HG02938 (cell line): Measurements from ENCODE around the gene C4B.
"Not testable (repeated sequence)": the region's sequence is repeated elsewhere in the genome, so short reads cannot be mapped to it uniquely, and the experiment has no call there.

Experiments used
- ATAC-seq: cut with Tn5 transposase; IDR thresholded peaks from one replicate; pipeline ENCODE4 v1.9.1; 2021; ENCODE audit warnings: mild to moderate bottlenecking, moderate library complexity; ENCODE audit not compliant: unreplicated experiment

Gene C4B

GRCh38 chr6:32049736-32050135, 35.1 kb downstream of the C4B start:
- not testable (repeated sequence) for ATAC-seq

DNA sequence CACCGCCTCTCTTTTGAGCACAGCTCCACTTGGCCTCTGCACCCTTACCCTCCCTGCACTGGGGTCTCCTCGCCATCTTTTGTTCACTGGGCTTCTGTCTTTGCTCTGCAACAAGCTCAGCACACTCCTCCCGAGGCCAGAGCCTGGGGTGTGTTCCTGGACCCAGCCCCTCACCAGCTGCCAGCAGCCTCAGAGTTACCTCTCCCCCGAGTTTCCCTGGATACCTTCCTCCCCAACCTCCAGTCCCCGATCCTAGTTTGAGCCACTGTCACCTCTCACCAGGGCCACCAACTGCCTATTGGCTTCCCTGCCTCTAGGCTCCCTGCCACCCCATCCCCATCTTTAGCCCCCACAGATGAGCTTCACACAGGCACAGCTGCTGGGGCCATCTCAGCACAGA, 36.0 kb downstream of the C4B start:
- no peak for ATAC-seq

GRCh38 chr6:32052626-32053025, 38.0 kb downstream of the C4B start:
- ATAC-seq = not testable (repeated sequence)

- not testable (repeated sequence) for ATAC-seq
These were observed 38.7 kb downstream of the C4B start for GRCh38 chr6:32053314-32053713.

- not testable (repeated sequence) for ATAC-seq
These were observed 41.2 kb downstream of the C4B start for GRCh38 chr6:32055756-32056155.

DNA sequence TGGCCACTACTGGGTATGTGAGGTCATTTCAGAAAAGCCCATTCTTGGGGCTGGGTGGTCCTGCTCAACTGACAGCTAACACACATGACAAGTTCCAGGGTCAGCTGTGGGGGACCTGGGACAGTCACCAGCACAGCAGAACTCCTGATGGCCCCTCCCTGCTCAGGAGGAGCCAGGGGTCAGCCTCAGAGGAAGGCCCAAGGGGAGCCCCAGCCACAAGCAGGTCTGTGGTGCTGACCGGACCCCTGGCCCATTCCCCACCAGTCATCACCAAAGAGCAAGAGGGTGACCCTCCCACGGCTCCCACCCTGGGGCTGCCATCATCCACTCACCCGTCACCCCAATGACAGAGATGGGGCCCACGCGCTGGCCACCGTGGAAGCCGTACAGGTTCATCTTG, 41.7 kb downstream of the C4B start:
- ATAC-seq = no peak

- ATAC-seq = no peak
These were observed 43.4 kb downstream of the C4B start for GRCh38 chr6:32057966-32058365.

DNA sequence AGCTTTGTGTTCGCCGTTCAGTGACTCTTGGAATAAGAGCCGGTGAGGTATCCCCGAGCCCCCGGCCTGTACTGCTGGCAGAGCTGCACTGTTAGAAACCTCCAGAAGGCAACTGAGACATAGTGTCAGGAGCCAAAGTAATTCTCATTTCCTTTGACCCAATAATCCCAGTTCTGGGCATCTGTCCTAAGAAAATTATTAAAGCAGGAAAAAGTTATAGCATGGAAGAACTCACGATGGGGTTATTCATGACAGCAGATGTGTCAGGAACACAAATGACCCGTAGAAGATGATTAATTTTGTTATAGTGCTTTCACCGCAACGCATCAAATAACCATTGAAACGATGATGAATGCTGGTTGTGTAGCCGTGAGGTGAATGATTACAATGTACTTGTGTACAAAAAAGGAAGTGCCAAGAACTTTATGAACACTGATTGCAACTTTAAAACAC, 43.9 kb downstream of the C4B start:
- no peak for ATAC-seq

DNA sequence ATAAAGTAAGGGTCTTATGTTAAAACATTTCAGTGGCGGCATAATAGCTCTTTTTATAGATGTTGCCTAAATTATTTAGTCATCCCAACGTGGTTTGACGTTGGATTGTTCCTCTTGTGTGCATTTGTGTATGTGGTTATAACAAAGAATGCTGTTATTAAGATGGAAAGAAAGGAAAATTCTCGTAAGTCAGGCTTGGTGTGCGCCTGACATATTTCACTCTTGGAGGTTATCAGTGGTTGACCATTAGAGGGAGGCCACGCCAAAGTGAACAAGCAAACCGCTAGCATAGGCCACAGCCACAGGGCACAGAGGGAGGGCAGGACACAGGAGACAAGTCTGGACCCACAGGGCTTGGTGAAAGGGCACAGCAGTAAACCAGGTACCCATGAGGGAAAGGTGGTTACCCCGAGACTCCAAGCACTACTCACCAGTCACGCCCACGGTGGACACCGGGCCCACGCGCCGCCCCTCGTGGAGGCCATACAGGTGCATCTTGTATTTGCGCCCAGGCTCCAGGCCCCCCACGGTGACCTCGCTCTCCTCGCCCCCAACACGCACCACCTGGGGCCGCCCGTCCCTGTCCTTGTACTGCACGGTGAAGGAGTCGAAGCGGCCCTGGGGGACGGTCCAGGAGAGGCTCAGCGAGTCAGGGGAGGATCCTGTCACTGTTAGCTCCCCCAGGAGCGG, 46.5 kb downstream of the C4B start:
- ATAC-seq = no peak

GRCh38 chr6:32064706-32065105, 50.1 kb downstream of the C4B start:
- no peak for ATAC-seq

DNA sequence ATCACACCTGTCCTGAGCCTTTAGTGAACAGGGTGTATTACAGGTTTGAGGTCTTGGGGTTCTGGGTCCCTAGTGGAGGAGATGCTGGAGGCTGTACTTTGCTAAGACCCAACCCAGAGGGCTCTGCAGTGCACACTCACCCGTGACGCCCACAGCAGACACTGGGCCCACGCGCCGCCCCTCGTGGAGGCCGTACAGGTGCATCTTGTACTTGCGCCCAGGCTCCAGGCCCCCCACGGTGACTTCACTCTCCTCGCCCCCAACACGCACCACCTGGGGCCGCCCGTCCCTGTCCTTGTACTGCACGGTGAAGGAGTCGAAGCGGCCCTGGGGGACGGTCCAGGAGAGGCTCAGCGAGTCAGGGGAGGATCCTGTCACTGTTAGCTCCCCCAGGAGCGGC, 52.9 kb downstream of the C4B start:
- not testable (repeated sequence) for ATAC-seq

DNA sequence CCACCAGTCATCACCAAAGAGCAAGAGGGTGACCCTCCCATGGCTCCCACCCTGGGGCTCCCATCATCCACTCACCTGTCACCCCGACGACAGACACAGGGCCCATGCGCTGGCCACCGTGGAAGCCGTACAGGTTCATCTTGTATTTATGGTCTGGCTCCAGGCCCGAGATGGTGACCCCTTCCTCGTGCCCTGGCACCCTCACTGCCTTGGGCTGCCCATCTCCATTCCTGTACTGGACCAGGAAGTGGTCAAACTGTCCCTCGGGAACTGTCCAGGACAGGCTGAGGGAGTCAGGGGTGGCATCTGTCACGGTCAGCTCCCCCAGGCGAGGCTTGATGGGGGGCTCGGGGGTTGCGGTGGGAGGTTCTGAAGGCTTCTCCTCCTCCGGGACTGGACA, 53.7 kb downstream of the C4B start:
- not testable (repeated sequence) for ATAC-seq

DNA sequence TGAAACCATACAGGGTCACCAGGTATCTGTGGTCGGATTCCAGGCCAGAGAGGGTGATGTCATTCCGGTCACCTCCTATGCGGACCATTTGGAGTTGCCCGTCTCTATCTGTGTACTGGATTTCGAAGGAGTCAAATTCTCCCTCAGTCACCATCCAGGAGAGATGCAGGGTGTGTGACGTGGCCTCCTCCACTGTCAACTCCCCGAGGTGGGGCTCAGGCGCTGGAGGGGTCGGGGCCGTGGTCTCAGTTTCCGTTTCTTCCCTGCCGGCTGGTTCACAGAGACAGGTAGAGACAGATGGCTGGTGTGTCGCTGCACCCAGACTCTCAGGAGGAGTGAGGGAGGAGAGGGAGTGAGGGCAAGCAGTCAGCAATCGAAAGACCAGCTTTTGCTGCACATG, 54.3 kb downstream of the C4B start:
- ATAC-seq = no peak

DNA sequence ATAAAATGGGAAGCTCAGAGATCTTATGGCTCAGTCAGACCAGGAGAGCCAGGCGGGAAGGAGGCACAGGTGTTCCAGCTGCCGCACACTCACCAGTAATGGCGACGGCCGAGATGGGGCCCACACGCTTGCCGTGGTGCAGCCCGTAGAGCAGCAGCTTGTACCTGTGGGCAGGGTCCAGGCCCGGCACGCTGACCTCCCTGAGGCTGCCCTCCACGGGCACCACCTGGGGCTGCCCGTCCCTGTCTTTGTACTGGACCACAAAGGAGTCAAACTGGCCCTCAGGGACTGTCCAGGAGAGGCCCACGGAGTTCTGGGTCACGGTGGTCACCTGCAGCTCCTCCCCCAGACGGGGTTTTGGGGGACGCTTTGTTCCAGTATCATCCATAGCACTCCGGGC, 54.9 kb downstream of the C4B start:
- no peak for ATAC-seq

DNA sequence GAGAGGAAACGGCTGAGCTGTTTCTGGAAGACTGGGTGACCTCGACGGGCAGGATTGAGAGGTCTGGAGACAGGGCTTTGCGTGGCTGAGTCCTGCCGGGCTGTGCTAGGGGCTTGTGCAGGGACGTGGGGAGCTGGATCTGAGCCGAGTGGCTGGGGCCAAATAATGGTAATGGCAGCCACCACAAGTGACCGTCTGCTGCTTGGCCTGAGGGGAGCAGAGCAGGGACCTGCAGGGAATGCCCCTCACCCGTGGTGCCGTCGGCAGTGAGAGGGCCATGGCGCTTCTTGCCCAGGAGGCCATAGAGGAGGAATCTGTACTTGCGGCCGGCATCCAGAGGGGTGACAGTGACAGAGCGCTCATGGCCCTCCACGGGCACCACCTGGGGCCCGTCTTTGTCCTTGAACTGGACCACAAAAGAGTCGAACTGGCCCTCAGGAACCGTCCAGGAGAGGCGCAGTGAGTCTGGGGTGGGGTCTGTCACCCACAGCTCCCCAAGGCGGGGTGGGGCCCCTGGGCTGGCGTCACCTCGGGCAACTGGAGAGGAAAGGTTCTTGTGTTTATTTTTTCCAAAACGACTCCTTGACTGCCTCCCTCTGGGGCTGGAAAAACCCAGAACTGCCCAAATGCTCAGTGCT, 55.4 kb downstream of the C4B start:
- ATAC-seq = no peak

GRCh38 chr6:32070814-32071543, 56.4 kb downstream of the C4B start:
- ATAC-seq = no peak

GRCh38 chr6:32073101-32073500, 58.5 kb downstream of the C4B start:
- ATAC-seq = no peak

DNA sequence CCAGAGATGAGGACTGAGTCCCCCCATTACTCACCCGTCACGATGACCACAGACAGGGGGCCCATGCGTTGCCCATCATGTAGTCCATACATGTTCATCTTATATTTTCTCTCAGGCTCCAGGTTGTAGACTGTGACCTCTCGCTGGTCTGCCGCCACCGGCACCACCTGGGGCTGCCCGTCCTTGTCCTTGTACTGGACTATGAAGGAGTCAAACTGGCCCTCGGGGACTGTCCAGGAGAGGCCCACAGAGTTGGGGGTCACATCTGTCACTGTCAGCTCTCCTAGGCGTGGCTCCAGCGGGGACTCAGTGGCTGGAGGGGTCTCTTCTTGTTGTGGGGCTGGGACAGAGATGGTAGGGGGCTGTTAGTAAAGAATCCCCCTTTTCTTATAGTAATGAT, 59.0 kb downstream of the C4B start:
- ATAC-seq = no peak

DNA sequence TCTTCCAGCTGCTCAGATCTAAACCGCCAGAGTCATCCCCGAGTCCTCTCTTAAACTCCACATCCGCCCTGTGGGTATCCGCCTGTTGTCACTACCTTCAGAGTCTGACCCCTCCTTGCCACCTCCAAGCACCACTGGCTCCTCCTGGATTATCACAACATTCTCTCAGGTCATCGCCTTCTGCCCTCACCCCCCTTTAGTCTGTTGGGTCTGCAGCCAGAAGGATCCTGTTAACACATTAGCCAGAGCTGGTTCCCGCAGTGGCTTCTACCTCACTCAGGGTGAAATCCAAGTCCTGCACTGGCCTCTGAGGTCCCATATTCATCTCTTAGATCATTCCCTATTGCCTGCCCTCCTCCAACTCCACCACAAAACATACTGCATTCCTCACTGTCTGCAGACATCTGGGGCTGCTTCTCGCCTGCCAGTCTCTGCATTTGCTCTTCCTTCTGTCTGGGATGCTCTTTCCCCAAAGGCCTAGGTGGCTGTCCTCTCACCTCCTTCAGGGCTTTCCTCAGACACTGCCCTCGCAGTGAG, 60.5 kb downstream of the C4B start:
- ATAC-seq = no peak

GRCh38 chr6:32075781-32076180, 61.2 kb downstream of the C4B start:
- ATAC-seq = no peak

DNA sequence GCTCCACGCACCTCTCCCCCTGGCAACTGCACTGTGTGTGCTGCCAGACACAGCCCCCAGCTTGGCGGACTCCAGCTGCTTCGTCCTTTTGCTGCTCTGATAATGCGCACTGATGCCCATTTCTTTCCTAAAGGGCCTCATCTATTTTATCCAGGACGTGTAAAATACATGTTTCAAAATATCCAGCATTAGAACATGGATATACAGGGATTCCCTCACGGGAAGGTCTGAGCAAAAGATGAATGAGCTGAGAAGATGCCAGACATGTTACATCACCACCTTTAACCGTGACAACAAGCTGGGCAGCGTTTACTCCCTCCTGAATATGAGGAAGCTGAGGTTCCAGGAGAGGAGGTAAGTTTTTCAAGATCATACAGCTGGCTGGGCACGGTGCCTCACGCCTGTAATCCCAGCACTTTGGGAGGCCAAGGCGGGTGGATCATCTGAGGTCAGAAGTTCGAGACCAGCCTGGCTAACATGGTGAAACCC, 61.8 kb downstream of the C4B start:
- ATAC-seq = no peak
